A549 (cell line): ENCODE measurements around the gene TNS3.

Experiments
- BHLHE40 ChIP-seq: IDR thresholded peaks from 2 replicates; pipeline ENCODE4 v1.6.1; 2012; ENCODE audit warnings: low read depth, low read length, inconsistent platforms
- CHD4 ChIP-seq: fragments of 200-600 bp; sonication (generic); IDR thresholded peaks from 2 replicates; pipeline ENCODE4 v1.6.1; 2016; ENCODE audit warnings: antibody characterized with exemption, mild to moderate bottlenecking, borderline replicate concordance
- CTCF ChIP-seq: fragments of >200 bp; sonication (Bioruptor Twin); formaldehyde crosslinking; IDR thresholded peaks from 3 replicates; pipeline ENCODE4 v1.5.1; 2016
- ELK1 ChIP-seq: fragments of 150-350 bp; IDR thresholded peaks from 2 replicates; pipeline ENCODE4 v1.6.1; 2014; ENCODE audit warnings: low read depth, mild to moderate bottlenecking, low read length
- HMGXB4 ChIP-seq: fragments of 250-450 bp; sonication (Bioruptor Pico); IDR thresholded peaks from 2 replicates; pipeline ENCODE4 v1.5.0; 2021; ENCODE audit warnings: mild to moderate bottlenecking, moderate library complexity, borderline replicate concordance
- JUN ChIP-seq, 2 experiments: fragments of >200 bp; sonication (Bioruptor Twin); formaldehyde crosslinking; IDR thresholded peaks; 2 replicates in 1 of 2; 3 replicates in 1 of 2; pipeline ENCODE4 v1.6.1; 2016 to 2017
- KDM5A ChIP-seq: fragments of 200-600 bp; sonication (generic); IDR thresholded peaks from 2 replicates; pipeline ENCODE4 v1.6.1; 2016; ENCODE audit warnings: antibody characterized with exemption, mild to moderate bottlenecking
- MAX ChIP-seq: IDR thresholded peaks from 2 replicates; pipeline ENCODE4 v1.6.1; 2012
- NR3C1 ChIP-seq: fragments of >200 bp; sonication (Bioruptor Twin); formaldehyde crosslinking; IDR thresholded peaks from 3 replicates; pipeline ENCODE4 v1.6.1; 2017
- POLR2A ChIP-seq: IDR thresholded peaks from 2 replicates; pipeline ENCODE4 v1.6.1; 2012; ENCODE audit warnings: mild to moderate bottlenecking, low read length
- SREBF2 ChIP-seq: fragments of 450-650 bp; IDR thresholded peaks from 2 replicates; pipeline ENCODE4 v1.6.1; 2014; ENCODE audit warnings: mild to moderate bottlenecking, moderate library complexity
- USF2 ChIP-seq: fragments of 450-650 bp; IDR thresholded peaks from 2 replicates; pipeline ENCODE4 v1.6.1; 2014; ENCODE audit warnings: antibody characterized with exemption
- ZC3H11A ChIP-seq: fragments of 450-650 bp; IDR thresholded peaks from 2 replicates; pipeline ENCODE4 v1.6.1; 2014; ENCODE audit warnings: antibody characterized with exemption, mild to moderate bottlenecking

- no peak for TF ChIP-seq CTCF
- no peak for TF ChIP-seq MAX
- TF ChIP-seq KDM5A, result no peak
- TF ChIP-seq CHD4, result no peak
- TF ChIP-seq SREBF2, result no peak
- TF ChIP-seq HMGXB4 (CRISPR knock-in tag), result no peak
- no peak for TF ChIP-seq POLR2A
- TF ChIP-seq NR3C1, result no peak
- TF ChIP-seq USF2, result no peak
- TF ChIP-seq JUN (IDR thresholded peaks at IDR 0.05), result no peak
- TF ChIP-seq BHLHE40, result no peak
- no peak for TF ChIP-seq ZC3H11A
- TF ChIP-seq ELK1, result no peak
These were observed 77.2 kb downstream of the TNS3 start for GRCh38 chr7:47504551-47505311.
